Gastrocnemius medialis (tissue), 4 donors: ENCODE measurements around the gene CFAP91.

Experiments used
- CTCF ChIP-seq, 5 experiments: fragments of 450-650 bp in 3 of 5; fragments of 200-600 bp in 2 of 5; sonication (generic) in 2 of 5; IDR thresholded peaks in 4 of 5; conservative IDR thresholded peaks in 1 of 5; 1 replicate in 4 of 5; 2 replicates in 1 of 5; pipeline ENCODE4 v1.5.1; 2016 to 2019; ENCODE audit warnings: antibody characterized with exemption in 5 of 5, mild to moderate bottlenecking in 3 of 5, moderate library complexity in 3 of 5
- POLR2A ChIP-seq, 2 donors: fragments of 450-650 bp; IDR thresholded peaks; one replicate each; pipeline ENCODE4 v1.6.1; 2017; ENCODE audit warnings: antibody characterized with exemption in 2 of 2, mild to moderate bottlenecking in 2 of 2, moderate library complexity in 2 of 2

DNA sequence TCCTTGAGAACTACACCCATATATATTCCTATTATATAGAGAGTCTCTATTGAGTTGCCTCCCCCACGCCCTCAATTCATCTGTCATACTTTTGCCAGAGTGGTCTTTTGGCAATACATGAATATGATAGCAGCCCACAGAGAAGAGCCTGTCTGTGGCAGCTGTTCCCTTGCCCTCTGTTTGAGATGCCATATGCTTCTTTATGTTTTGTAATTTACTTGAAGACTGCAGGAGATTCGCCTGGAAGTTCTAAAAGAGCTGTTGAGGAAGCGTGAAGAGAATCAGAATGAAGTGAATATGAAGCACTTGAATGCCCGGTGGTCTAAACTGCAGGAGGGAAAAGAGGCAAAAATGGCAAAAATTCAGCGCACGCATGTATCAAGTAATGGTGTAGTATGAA, 27.2 kb downstream of the CFAP91 start:
- no peak for TF ChIP-seq CTCF (IDR thresholded peaks at IDR 0.05 in 4 of 5, conservative IDR thresholded peaks at IDR 0.05 in 1 of 5)
- no peak for TF ChIP-seq POLR2A (IDR thresholded peaks at IDR 0.05)
